SK-N-SH (cell line): ENCODE data around the gene ATR. TPM values are rescaled to one million over a fixed set of nuclear protein-coding genes. Genes with fewer than 3 reads are reported as not detected.

ENCODE experiments used
- CTCF ChIA-PET: fragments of 300-600, 350-600 bp; formaldehyde crosslinking; extraction: SDS; loops from one replicate; lab custom pipeline; 2021; lab: Yijun Ruan, JAX
- POLR2A ChIA-PET: fragments of 350-600 bp; sonication (Branson Sonifier 250); formaldehyde crosslinking; extraction: SDS; loops from one replicate; lab custom pipeline; 2020; ENCODE audit warnings: antibody characterized with exemption, inconsistent platforms; lab: Yijun Ruan, JAX
- DNase-seq: peaks from one replicate; pipeline ENCODE4 v3.0.0; 2012
- H2AFZ ChIP-seq: fragments of 200-600 bp; sonication (generic); 2 replicates; pipeline ENCODE4 v1.8.1; 2016; ENCODE audit warnings: antibody characterized with exemption, mild to moderate bottlenecking, low read depth
- H3F3A ChIP-seq: fragments of 200-600 bp; sonication (generic); replicated peaks from 2 replicates; pipeline ENCODE3; 2016; ENCODE audit warnings: antibody characterized with exemption, mild to moderate bottlenecking; ENCODE audit not compliant: insufficient read depth
- H3K27ac ChIP-seq, 2 experiments: fragments of 200-500 bp in 1 of 2; fragments of 200-600 bp in 1 of 2; sonication (Bioruptor generic) in 1 of 2; sonication (generic), shearing (Covaris generic) in 1 of 2; 2 replicates each; pipeline versions ENCODE4 v1.5.1 to v1.6.1; 2014 to 2016; ENCODE audit warnings: low read depth in 2 of 2, inconsistent platforms in 1 of 2, low read length in 1 of 2, mild to moderate bottlenecking in 1 of 2, mixed read lengths in 1 of 2
- H3K27me3 ChIP-seq: fragments of 200-600 bp; sonication (generic), shearing (Covaris generic); 2 replicates; pipeline ENCODE4 v1.6.1; 2016; ENCODE audit warnings: mixed run types; ENCODE audit not compliant: insufficient read depth
- H3K36me3 ChIP-seq, 2 experiments: fragments of 200-500 bp in 1 of 2; fragments of 200-600 bp in 1 of 2; sonication (Bioruptor generic) in 1 of 2; sonication (generic) in 1 of 2; replicated peaks in 1 of 2; 2 replicates each; pipeline versions ENCODE3 to v1.5.1; 2014 to 2016; ENCODE audit warnings: low read length in 1 of 2, mild to moderate bottlenecking in 1 of 2; ENCODE audit not compliant: insufficient read depth in 2 of 2, control insufficient read depth in 1 of 2
- H3K4me1 ChIP-seq, 2 experiments: fragments of 200-500 bp in 1 of 2; fragments of 200-600 bp in 1 of 2; sonication (Bioruptor generic) in 1 of 2; sonication (generic), shearing (Covaris generic) in 1 of 2; 2 replicates each; pipeline versions ENCODE4 v1.5.1 to v1.6.1; 2014 to 2016; ENCODE audit warnings: low read depth in 1 of 2, low read length in 1 of 2, mixed run types in 1 of 2; ENCODE audit not compliant: insufficient read depth in 2 of 2, control insufficient read depth in 1 of 2
- H3K4me2 ChIP-seq: fragments of 200-600 bp; sonication (generic), shearing (Covaris generic); 2 replicates; pipeline ENCODE4 v1.6.1; 2017; ENCODE audit warnings: mixed run types
- H3K4me3 ChIP-seq, 2 experiments: fragments of 200-500 bp in 1 of 2; fragments of 200-600 bp in 1 of 2; sonication (Bioruptor generic) in 1 of 2; sonication (generic), shearing (Covaris generic) in 1 of 2; 2 replicates each; pipeline versions ENCODE4 v1.5.1 to v1.8.1; 2014 to 2016; ENCODE audit warnings: low read depth in 2 of 2, inconsistent platforms in 1 of 2, low read length in 1 of 2, mild to moderate bottlenecking in 1 of 2, mixed read lengths in 1 of 2, moderate library complexity in 1 of 2
- H3K79me2 ChIP-seq: fragments of 200-600 bp; sonication (generic); 2 replicates; pipeline ENCODE4 v1.8.1; 2017; ENCODE audit warnings: mild to moderate bottlenecking; ENCODE audit not compliant: insufficient read depth
- H3K9ac ChIP-seq: fragments of 200-600 bp; sonication (generic); 2 replicates; pipeline ENCODE4 v1.6.1; 2017; ENCODE audit warnings: mixed run types
- H3K9me2 ChIP-seq: fragments of 200-600 bp; sonication (generic); 2 replicates; pipeline ENCODE4 v1.6.1; 2017; ENCODE audit warnings: mixed run types
- H3K9me3 ChIP-seq: fragments of 200-600 bp; sonication (generic); 2 replicates; pipeline ENCODE4 v1.6.1; 2017; ENCODE audit warnings: mixed run types, mild to moderate bottlenecking, moderate library complexity
- H4K20me1 ChIP-seq: fragments of 200-600 bp; sonication (generic); 2 replicates; pipeline ENCODE4 v1.6.1; 2017; ENCODE audit warnings: mild to moderate bottlenecking, mixed run types; ENCODE audit not compliant: insufficient read depth
- CHD2 ChIP-seq: fragments of 150-350 bp; IDR thresholded peaks from 2 replicates; pipeline ENCODE4 v1.6.1; 2018; ENCODE audit warnings: low read length; ENCODE audit not compliant: partially characterized antibody
- CTCF ChIP-seq: fragments of 200-600 bp; sonication (generic); IDR thresholded peaks from 2 replicates; pipeline ENCODE4 v1.6.1; 2017; ENCODE audit warnings: antibody characterized with exemption, mild to moderate bottlenecking, moderate library complexity
- EZH2phosphoT487 ChIP-seq: fragments of 200-600 bp; sonication (generic); IDR thresholded peaks from 2 replicates; pipeline ENCODE4 v1.6.1; 2017; ENCODE audit warnings: low read depth, mixed run types, mild to moderate bottlenecking, antibody characterized with exemption, moderate library complexity, borderline replicate concordance
- FOXJ3 ChIP-seq: sonication (generic); formaldehyde crosslinking; IDR thresholded peaks from 2 replicates; pipeline ENCODE4 v1.5.1; 2020; ENCODE audit warnings: mild to moderate bottlenecking, missing genetic modification reagents
- FOXM1 ChIP-seq: IDR thresholded peaks from 2 replicates; pipeline ENCODE4 v1.4.0; 2012; ENCODE audit warnings: low read depth, mild to moderate bottlenecking
- GABPA ChIP-seq: IDR thresholded peaks from 2 replicates; pipeline ENCODE4 v1.4.0; 2012; ENCODE audit warnings: low read depth, mild to moderate bottlenecking
- GATA2 ChIP-seq: sonication (generic); formaldehyde crosslinking; IDR thresholded peaks from 2 replicates; pipeline ENCODE4 v1.5.0; 2020; ENCODE audit warnings: mild to moderate bottlenecking, missing genetic modification reagents
- JUND ChIP-seq: IDR thresholded peaks from 2 replicates; pipeline ENCODE4 v1.4.0; 2012
- MEF2A ChIP-seq: IDR thresholded peaks from 2 replicates; pipeline ENCODE4 v1.4.0; 2012; ENCODE audit warnings: low read depth, borderline replicate concordance
- MXI1 ChIP-seq: IDR thresholded peaks from 2 replicates; pipeline ENCODE4 v1.6.1; 2012; ENCODE audit warnings: mild to moderate bottlenecking, low read depth, low read length, improper control_type of control experiment
- NFIC ChIP-seq: IDR thresholded peaks from 2 replicates; pipeline ENCODE4 v1.4.0; 2012; ENCODE audit warnings: borderline replicate concordance
- NRF1 ChIP-seq: IDR thresholded peaks from 2 replicates; pipeline ENCODE4 v1.6.1; 2012; ENCODE audit warnings: low read depth, mild to moderate bottlenecking, low read length
- PBX3 ChIP-seq: IDR thresholded peaks from 2 replicates; pipeline ENCODE4; 2012
- POLR2AphosphoS5 ChIP-seq: IDR thresholded peaks from 2 replicates; pipeline ENCODE4 v1.6.1; 2012; ENCODE audit warnings: low read depth, low read length
- REST ChIP-seq: IDR thresholded peaks from 2 replicates; pipeline ENCODE4 v1.6.1; 2012; ENCODE audit warnings: mild to moderate bottlenecking, low read depth, low read length, moderate library complexity
- RXRA ChIP-seq: IDR thresholded peaks from 2 replicates; pipeline ENCODE4 v1.4.0; 2012; ENCODE audit warnings: low read depth, mild to moderate bottlenecking, borderline replicate concordance
- SIN3A ChIP-seq: IDR thresholded peaks from 2 replicates; pipeline ENCODE4 v1.6.1; 2012; ENCODE audit warnings: low read depth, mild to moderate bottlenecking, low read length, moderate library complexity, borderline replicate concordance
- TAF1 ChIP-seq: IDR thresholded peaks from 2 replicates; pipeline ENCODE4 v1.6.1; 2012; ENCODE audit warnings: low read depth, mild to moderate bottlenecking, low read length, moderate library complexity, borderline replicate concordance
- TCF12 ChIP-seq: IDR thresholded peaks from 2 replicates; pipeline ENCODE4 v1.4.0; 2012
- TEAD4 ChIP-seq: IDR thresholded peaks from 2 replicates; pipeline ENCODE4 v1.4.0; 2012; ENCODE audit warnings: mild to moderate bottlenecking, borderline replicate concordance; ENCODE audit not compliant: insufficient read depth
- USF1 ChIP-seq: IDR thresholded peaks from 2 replicates; pipeline ENCODE4 v1.4.0; 2012; ENCODE audit warnings: low read depth, borderline replicate concordance
- WGBS: methylation state at CpG from one replicate; pipeline ENCODE4 v1.1.6; 2017; ENCODE audit warnings: low lambda C conversion rate; 5-methylcytosine and 5-hydroxymethylcytosine counted together
- polyA plus RNA-seq, 3 experiments: library from polyadenylated mRNA; depleted of rRNA; stranded (reverse); fragments of >200 nt; gene quantifications; 2 replicates each; pipeline ENCODE4 v1.2.3, GENCODE V29; 2012

ATR gene
- polyA plus RNA-seq, 1 of the 3 experiments (the other 2 are of a cell fraction) = 7.3 TPM

GRCh38 chr3:142563496-142563997 lies 15.0 kb downstream of the ATR start:
- no peaks in the 10 kb centered on the region for H3K27me3 ChIP-seq
- DNase-seq = no peak
- no peaks in the 10 kb centered on the region for H3K9me3 ChIP-seq
- H4K20me1 ChIP-seq = no peaks in the 10 kb centered on the region
- ChIA-PET POLR2A (no interaction called here), CTCF (no interaction called here)
- H3K4me2 ChIP-seq = no peak overlapping the region
- H3K27ac ChIP-seq = no peak overlapping the region
- peaks cover 52 to 62% of the 10 kb centered on the region in 2 experiments for H3K36me3 ChIP-seq
- H3K79me2 ChIP-seq = peaks cover 19% of the 10 kb centered on the region
- no peak overlapping the region for H3K4me3 ChIP-seq
- WGBS = 91% methylated on average over 4 of the region's 4 CpGs
- H2AFZ ChIP-seq = no peak overlapping the region
- no peak overlapping the region for H3K9ac ChIP-seq
- no peaks in the 10 kb centered on the region for H3K9me2 ChIP-seq
- no peaks in the 10 kb centered on the region for H3K4me1 ChIP-seq
- TF ChIP-seq TCF12 (no peak), MXI1 (no peak), GATA2 (CRISPR knock-in tag) (no peak), RXRA (no peak), NFIC (no peak), POLR2AphosphoS5 (no peak), TAF1 (no peak), EZH2phosphoT487 (no peak), REST (no peak), FOXM1 (no peak), MEF2A (no peak), USF1 (no peak), CHD2 (no peak)
- peaks cover 4% of the 10 kb centered on the region for H3F3A ChIP-seq

- H3K27me3 ChIP-seq = no peaks in the 10 kb centered on the region
- TF ChIP-seq GATA2 (CRISPR knock-in tag) (no peak), RXRA (no peak), TEAD4 (no peak), FOXJ3 (CRISPR knock-in tag) (no peak), CTCF (no peak), JUND (no peak), GABPA (no peak), PBX3 (no peak), TAF1 (no peak), MEF2A (no peak), USF1 (no peak), CHD2 (no peak), NRF1 (no peak), SIN3A (no peak)
These were observed 18.4 kb downstream of the ATR start for GRCh38 chr3:142560118-142560517.

More at GRCh38 chr3:142560118-142560517, 18.4 kb downstream of the ATR start:
- H3K4me2 ChIP-seq = no peak overlapping the region
- H3K27ac ChIP-seq = no peak overlapping the region
- H3K9me3 ChIP-seq = no peaks in the 10 kb centered on the region
- POLR2A ChIA-PET = no interaction called here
- H2AFZ ChIP-seq = no peak overlapping the region
- DNase-seq = no peak
- peaks cover 70 to 73% of the 10 kb centered on the region in 2 experiments for H3K36me3 ChIP-seq
- no peak overlapping the region for H3K4me3 ChIP-seq
- H3K4me1 ChIP-seq = no peaks in the 10 kb centered on the region
- H3K9ac ChIP-seq = no peak overlapping the region
- H3F3A ChIP-seq = peaks cover 11% of the 10 kb centered on the region
- 0 out of 2 replicates have a peak, but pooled peaks cover 4% of the 10 kb centered on the region for H3K79me2 ChIP-seq
- no peaks in the 10 kb centered on the region for H4K20me1 ChIP-seq
- H3K9me2 ChIP-seq = no peaks in the 10 kb centered on the region
- CTCF ChIA-PET = no interaction called here
